Stimulated activated CD4-positive, alpha-beta T cell treated with anti-CD3 and anti-CD28 coated beads, Interleukin-15, amount 100 ng/mL, for 1 hour (primary cell): ENCODE data around the gene KLHDC7A.

ENCODE experiments used
- DNase-seq, 2 donors: peaks; one replicate each; pipeline ENCODE4 v3.0.0-alpha.2; 2020; ENCODE audit warnings: low read depth in 1 of 2, low spot score in 1 of 2

Gene KLHDC7A

DNA sequence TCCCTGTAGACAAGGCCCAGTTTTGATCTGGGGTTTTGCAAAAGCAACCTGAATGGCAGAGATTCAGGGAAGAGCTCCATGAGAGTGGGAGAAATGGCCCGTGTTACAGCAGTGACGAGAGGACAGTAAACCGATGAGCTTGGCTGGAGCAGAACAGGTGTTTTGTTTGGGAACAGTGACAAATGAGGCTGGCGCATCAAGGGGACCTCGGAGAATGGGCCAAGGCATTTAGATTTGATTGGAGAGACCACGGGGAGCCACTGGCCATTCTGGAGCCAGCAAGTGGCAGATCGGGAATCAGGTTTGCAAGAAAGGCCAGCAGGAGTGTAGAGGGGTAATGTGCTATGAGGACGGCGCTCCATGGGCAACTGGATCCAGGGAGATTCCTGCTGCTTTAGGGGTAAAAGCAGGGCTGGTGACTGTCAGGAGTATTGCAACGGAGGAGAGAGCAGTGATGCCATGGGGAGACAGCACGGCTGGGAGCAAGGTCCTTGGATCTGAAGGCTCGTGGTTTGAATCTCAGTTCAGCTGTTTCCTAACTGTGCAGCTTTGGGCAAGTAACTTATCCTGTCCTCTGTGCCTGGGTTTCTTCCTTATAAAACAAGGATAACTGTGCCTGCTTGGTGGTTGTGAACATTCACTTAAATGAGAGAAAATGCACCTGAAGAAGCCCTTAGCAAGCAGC lies 9.9 kb upstream of the KLHDC7A start:
- DNase-seq = no peak

GRCh38 chr1:18473195-18473815 lies 7.4 kb upstream of the KLHDC7A start:
- no peak for DNase-seq

GRCh38 chr1:18474559-18475175 lies 6.1 kb upstream of the KLHDC7A start:
- no peak for DNase-seq

- no peak for DNase-seq
Observed at GRCh38 chr1:18475234-18475905, 5.4 kb upstream of the KLHDC7A start.

DNA sequence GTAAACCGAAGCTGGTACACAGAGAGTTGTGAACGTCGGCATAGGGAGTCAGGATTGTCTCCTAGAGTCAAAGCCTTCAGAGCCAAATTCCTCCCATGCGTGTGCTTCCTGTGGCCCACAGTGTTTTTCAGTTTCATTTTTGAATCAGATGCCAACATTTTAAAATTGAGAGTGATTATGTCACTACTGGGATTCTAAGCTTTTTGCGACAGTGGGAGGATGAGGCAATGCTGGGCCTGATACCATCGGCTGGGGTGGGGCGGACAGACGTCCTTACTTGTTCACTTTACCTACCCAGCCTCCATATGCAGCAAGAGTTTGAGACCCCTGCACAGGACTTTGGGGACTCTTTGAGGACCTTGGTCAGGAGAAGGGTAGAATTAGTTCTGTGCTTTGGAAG lies 1.3 kb upstream of the KLHDC7A start:
- no peak for DNase-seq

GRCh38 chr1:18481190-18481920 lies 625 bp downstream of the KLHDC7A start:
- no peak for DNase-seq

- DNase-seq = no peak
Observed at GRCh38 chr1:18481921-18482701, 1.4 kb downstream of the KLHDC7A start.

- DNase-seq = no peak
Observed at GRCh38 chr1:18482721-18483425, 2.1 kb downstream of the KLHDC7A start.

DNA sequence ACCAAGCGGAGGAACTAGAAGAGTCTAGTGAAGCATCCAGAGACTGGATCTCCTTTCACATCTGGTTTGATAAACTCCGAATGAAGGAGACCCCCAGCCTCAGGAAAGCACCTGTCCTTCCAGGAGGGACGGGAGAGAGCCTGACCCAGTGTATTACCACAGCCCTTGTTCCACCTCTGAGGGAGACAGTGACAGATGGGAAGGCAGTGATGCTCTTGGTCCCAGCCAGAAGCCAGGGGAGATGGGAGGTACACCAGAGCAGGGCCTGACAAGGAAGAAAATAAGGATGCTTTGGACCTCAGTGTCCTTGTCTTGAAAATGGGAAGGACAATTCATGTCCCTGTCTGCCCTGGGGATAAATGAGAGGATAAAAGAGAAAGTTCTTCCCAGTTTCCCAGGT lies 3.5 kb downstream of the KLHDC7A start:
- DNase-seq = no peak

DNA sequence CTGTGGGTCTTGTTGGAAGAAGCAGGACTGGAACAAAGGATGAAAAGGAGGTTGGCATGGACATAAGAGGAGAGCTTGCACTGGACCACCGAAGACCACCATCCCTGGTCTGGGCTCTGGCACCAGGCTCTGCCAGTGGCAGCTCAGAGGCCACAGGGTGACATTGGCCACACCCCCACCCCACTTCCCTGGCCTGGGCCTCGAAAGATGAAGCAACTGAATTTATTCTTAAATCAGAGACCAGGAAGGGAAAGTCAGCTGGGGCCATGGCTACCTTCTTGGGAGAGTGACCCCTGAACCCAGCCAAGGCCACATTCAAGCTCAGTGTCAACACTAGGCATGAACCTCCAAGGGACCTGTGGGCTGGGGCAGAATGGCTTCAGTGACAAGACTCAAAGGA lies 4.0 kb downstream of the KLHDC7A start:
- DNase-seq = no peak

- no peak for DNase-seq
Observed at GRCh38 chr1:18485227-18485626, 4.5 kb downstream of the KLHDC7A start.

GRCh38 chr1:18486195-18486594 lies 5.5 kb downstream of the KLHDC7A start:
- DNase-seq = no peak

DNA sequence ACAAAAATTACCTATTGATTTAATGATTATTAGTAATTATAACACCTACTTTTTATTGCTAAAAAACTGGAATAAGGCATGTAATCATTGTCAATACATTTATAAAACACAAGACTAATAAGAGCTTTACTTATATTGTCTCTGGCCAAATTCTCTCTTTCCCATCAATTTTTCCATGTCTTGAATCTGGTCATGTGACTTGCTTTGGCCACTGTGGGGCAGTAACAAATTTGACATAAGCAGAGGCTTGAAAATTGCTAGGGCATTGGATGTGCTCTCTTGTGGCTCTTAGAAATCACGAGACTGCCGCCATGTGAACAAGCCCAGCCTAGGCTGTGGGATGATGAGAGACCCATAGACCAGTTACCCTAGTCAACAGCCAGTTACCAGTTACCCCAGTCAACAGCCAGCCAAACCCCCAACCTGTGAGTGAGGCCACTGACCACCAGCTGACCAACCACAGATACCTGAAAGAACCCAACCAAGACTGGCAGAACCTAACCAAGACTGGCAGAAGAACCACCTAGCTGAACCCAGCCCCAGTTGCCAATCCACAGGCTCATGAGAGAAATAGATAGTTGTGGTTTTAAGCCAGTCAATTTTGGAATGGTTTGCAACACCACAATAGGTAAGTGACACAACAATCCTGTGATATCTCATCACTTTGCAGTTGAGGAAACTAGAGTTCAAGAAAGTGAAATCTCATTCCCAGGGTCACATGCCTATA lies 8.8 kb downstream of the KLHDC7A start:
- DNase-seq = no peak

DNA sequence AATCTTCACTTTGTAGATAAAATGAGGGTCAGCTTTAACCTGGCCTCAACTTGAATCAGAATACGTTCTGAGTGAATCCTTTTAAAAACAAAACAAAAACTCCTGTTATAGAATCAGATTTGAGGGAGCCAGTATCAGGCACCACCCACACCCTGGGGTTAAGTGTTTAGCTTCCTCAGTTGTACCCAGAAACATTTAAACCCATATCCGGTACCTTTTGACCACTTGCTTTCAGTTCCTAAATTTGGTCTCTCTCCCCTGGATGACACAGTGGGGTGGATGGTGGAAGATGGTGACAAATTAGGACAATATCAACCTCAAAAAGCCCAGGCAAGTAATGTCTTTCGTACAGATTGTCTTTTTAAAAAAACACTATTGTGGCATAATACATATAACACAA lies 10.4 kb downstream of the KLHDC7A start:
- no peak for DNase-seq

DNA sequence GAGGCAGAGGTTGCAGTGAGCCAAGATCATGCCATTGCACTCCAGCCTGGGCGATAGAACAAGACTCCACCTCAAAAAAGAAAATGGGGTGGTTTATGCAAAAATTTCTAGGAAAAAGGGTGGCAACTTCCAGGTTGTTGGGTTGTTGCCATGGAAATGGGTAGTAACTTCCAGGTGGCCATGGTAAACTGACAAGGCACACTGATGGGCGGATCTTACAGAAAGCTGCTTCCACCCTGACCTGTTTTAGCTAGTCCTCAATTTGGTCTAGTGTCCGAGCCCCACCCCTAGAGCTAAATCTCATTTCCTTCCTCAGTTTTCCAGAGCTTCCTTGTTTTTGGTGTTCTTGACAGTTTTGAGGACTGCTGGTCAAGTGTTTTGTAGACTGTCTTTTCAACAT lies 13.6 kb downstream of the KLHDC7A start:
- no peak for DNase-seq

DNA sequence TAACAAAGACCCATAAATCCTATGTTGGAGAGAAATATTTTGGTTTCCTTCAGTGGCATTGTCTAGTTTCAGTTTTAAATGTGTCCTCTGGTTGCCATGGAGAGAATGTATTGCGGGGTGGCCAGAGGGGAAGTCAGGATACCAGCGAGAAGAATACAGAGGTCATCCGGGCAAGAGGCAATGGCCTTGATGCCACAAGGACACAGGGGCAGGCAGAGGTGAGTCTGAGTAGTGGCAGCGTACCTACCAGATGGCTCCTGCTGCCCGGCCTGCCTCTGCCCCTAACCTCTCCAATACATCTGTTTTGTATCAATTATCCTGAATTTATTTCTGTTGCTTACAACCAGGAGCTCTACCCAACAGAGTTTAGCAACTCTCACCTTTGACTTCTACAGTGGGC lies 14.9 kb downstream of the KLHDC7A start:
- DNase-seq = no peak

GRCh38 chr1:18496056-18496455 lies 15.3 kb downstream of the KLHDC7A start:
- DNase-seq = no peak

- no peak for DNase-seq
Observed at GRCh38 chr1:18496497-18497235, 15.9 kb downstream of the KLHDC7A start.

DNA sequence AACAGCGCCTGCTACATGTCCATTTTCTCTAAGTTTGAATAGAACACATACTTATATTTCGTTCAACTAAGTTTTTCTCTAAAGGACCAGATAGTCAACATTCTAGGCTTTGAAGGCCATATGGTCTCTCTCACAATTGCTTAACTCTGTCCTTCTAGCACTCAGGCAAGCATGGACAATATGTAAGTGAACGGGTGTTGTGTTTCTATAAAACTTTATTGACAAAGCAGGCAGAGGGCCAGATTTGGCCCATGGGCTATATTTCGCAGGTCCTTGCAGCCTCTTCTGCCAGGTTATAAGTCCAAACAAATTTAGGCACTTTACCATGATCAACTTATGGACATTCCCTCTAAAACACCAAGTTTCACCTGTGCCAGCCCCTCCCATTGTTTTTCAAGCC lies 21.1 kb downstream of the KLHDC7A start:
- DNase-seq = no peak
